Measurements from ENCODE around the gene APOB. TPM values are rescaled to one million over a fixed set of nuclear protein-coding genes. Genes with fewer than 3 reads are reported as not detected.

The APOB gene
- total and polyA plus RNA-seq, 2 of the 13 experiments (the other 11 are each of a cell fraction or from before 2014, with no cell fraction given) = 1,569 to 2,515 TPM

- TF ChIP-seq POGK (CRISPR knock-in tag; conservative IDR thresholded peaks at IDR 0.05) = peak; percentile 92
- TF ChIP-seq SMARCC2 (IDR thresholded peaks at IDR 0.05) = no peak
- TF ChIP-seq MNT (IDR thresholded peaks at IDR 0.05) = peak; percentile 74
- peak; percentile 86; the same call in 1 of the 2 replicates for TF ChIP-seq ZNF615 (CRISPR knock-in tag; IDR thresholded peaks at IDR 0.05; ENCODE audit: borderline replicate concordance)
- TF ChIP-seq ZSCAN22 (CRISPR knock-in tag; IDR thresholded peaks at IDR 0.05) = no peak
- peak; percentile 92; the same call in 1 of the 2 replicates for TF ChIP-seq SIX4 (CRISPR knock-in tag; IDR thresholded peaks at IDR 0.05)
- peak; percentile 72; the same call in 1 of the 2 replicates for TF ChIP-seq GFI1 (CRISPR knock-in tag; IDR thresholded peaks at IDR 0.05; ENCODE audit: borderline replicate concordance)
- peak; percentile 17 for TF ChIP-seq IKZF4 (CRISPR knock-in tag; IDR thresholded peaks at IDR 0.05; ENCODE audit: borderline replicate concordance, low read depth, not compliant biosample characterization)
- peak; percentile 89; the same call in 1 of the 2 replicates for TF ChIP-seq ZNF430 (CRISPR knock-in tag; IDR thresholded peaks at IDR 0.05)
- TF ChIP-seq ZNF816 (CRISPR knock-in tag; IDR thresholded peaks at IDR 0.05; ENCODE audit: borderline replicate concordance) = 0 out of 2 replicates have a peak, but pooled peaks have one; percentile 69
- TF ChIP-seq ZNF7 (CRISPR knock-in tag; IDR thresholded peaks at IDR 0.05) = no peak
- TF ChIP-seq ZSCAN12 (CRISPR knock-in tag; IDR thresholded peaks at IDR 0.05) = no peak; the same call in 1 of the 2 replicates
- TF ChIP-seq FOXC1 (CRISPR knock-in tag; IDR thresholded peaks at IDR 0.05; ENCODE audit: borderline replicate concordance) = peak; percentile 33; the same call in 1 of the 2 replicates
- no peak; the same call in 1 of the 2 replicates for TF ChIP-seq ZBTB46 (CRISPR knock-in tag; IDR thresholded peaks at IDR 0.05; ENCODE audit: borderline replicate concordance)
- TF ChIP-seq ZNF567 (CRISPR knock-in tag; IDR thresholded peaks at IDR 0.05; ENCODE audit: borderline replicate concordance) = 0 out of 2 replicates have a peak, but pooled peaks have one; percentile 63
- TF ChIP-seq CENPBD1 (CRISPR knock-in tag; IDR thresholded peaks at IDR 0.05; ENCODE audit: borderline replicate concordance, low read depth) = peak; percentile 59; the same call in 1 of the 2 replicates
- TF ChIP-seq SATB2 (CRISPR knock-in tag; IDR thresholded peaks at IDR 0.05) = peak; percentile 84; the same call in 1 of the 2 replicates
- TF ChIP-seq ZNF850 (CRISPR knock-in tag; conservative IDR thresholded peaks at IDR 0.05) = no peak
- TF ChIP-seq HOXA9 (CRISPR knock-in tag; IDR thresholded peaks at IDR 0.05; ENCODE audit: borderline replicate concordance) = peak; percentile 90
- no peak for TF ChIP-seq ARNT (IDR thresholded peaks at IDR 0.05)
- no peak for TF ChIP-seq SNAPC2 (CRISPR knock-in tag; IDR thresholded peaks at IDR 0.05)
- peak; percentile 41; the same call in 1 of the 2 replicates for TF ChIP-seq GATAD1 (CRISPR knock-in tag; IDR thresholded peaks at IDR 0.05)
- peak; percentile 94 for TF ChIP-seq TCF7 (IDR thresholded peaks at IDR 0.05; ENCODE audit: low read depth)
- peak; percentile 15; the same call in 1 of the 2 replicates for TF ChIP-seq RAD21 (CRISPR knock-in tag; IDR thresholded peaks at IDR 0.05)
Observed at GRCh38 chr2:21041943-21042707, 1.7 kb downstream of the APOB start (continued).

All from HepG2 (cell line).